ENCODE data around the gene OBSL1.

DNA sequence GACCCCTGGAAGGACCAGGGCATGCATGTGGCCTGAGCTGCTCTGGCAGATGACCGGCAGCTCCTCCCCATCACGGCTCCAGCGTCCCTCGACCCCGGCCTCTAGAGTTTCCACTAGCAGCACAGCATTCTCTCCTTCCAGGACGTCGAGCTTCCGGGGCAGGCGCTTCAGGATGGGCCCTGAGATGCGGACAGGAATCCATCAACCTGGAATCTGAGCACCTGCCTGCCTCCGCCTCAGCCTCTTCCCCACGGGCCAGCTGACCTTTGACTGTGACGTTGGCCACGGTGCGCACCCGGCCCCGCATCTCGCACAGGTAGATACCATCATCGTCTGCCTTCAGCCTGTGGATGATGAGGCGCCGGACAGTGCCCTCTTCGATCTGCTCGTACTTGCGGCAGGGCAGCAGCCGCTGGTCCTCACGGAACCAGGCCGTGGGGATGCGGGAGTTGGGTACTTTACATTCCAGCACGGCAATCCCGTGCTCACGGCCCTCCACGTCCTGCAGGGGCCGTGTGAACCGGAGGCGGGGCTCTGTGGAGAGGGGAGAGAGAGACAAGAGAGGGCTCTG, 3.5 kb downstream of the OBSL1 start:
- TF ChIP-seq, protein P1, sequence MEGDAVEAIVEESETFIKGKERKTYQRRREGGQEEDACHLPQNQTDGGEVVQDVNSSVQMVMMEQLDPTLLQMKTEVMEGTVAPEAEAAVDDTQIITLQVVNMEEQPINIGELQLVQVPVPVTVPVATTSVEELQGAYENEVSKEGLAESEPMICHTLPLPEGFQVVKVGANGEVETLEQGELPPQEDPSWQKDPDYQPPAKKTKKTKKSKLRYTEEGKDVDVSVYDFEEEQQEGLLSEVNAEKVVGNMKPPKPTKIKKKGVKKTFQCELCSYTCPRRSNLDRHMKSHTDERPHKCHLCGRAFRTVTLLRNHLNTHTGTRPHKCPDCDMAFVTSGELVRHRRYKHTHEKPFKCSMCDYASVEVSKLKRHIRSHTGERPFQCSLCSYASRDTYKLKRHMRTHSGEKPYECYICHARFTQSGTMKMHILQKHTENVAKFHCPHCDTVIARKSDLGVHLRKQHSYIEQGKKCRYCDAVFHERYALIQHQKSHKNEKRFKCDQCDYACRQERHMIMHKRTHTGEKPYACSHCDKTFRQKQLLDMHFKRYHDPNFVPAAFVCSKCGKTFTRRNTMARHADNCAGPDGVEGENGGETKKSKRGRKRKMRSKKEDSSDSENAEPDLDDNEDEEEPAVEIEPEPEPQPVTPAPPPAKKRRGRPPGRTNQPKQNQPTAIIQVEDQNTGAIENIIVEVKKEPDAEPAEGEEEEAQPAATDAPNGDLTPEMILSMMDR (IDR thresholded peaks at IDR 0.05 in 4 of 5, conservative IDR thresholded peaks at IDR 0.05 in 1 of 5): no peak
- no peak for TF ChIP-seq POLR2A (IDR thresholded peaks at IDR 0.05)

All from gastrocnemius medialis (tissue), 4 donors.